HepG2 (cell line): ENCODE measurements around the gene GPC4. TPM values are rescaled to one million over a fixed set of nuclear protein-coding genes. Genes with fewer than 3 reads are reported as not detected.

Source experiments
- ATAC-seq: fragments of 200-7000 bp; cut with Tn5 transposase; 3 replicates; pipeline ENCODE4 v1.9.1; 2020; ENCODE audit warnings: mild to moderate bottlenecking, moderate library complexity
- BruUV-seq: library from RNA; stranded (reverse); fragments of 400-500 nt; replicated peaks from 2 replicates; lab custom pipeline; 2021; lab: Mats Ljungman, UMichigan
- CTCF ChIA-PET: fragments of 300-600 bp; formaldehyde crosslinking; extraction: SDS; loops from one replicate; lab custom pipeline; 2021; ENCODE audit warnings: low total read pairs, inconsistent platforms, low intra/inter-chr PET ratio; lab: Yijun Ruan, JAX
- POLR2A ChIA-PET: fragments of 350-600 bp; sonication (Branson Sonifier 250); formaldehyde crosslinking; loops from one replicate; lab custom pipeline; 2020; ENCODE audit warnings: antibody characterized with exemption, inconsistent platforms; lab: Yijun Ruan, JAX
- DNase-seq: peaks from one replicate; pipeline ENCODE4 v3.0.0-alpha.2; 2015; ENCODE audit warnings: low spot score
- FAIRE-seq: peaks from 3 replicates; lab custom pipeline; 2011; peaks lifted over from hg19 to GRCh38; lab: Jason Lieb, UNC
- H2AFZ ChIP-seq: one replicate; pipeline ENCODE4 v1.6.1; 2011; ENCODE audit warnings: low read length, inconsistent platforms
- H3K27ac ChIP-seq: fragments of 300-600 bp; 3 replicates; pipeline ENCODE4 v1.8.0; 2011; ENCODE audit warnings: mixed run types, mild to moderate bottlenecking, mixed read lengths, low read length, inconsistent platforms; ENCODE audit not compliant: insufficient read depth; ENCODE audit errors: extremely low read length
- H3K27me3 ChIP-seq, 2 experiments: fragments of 200-600 bp in 1 of 2; 2 replicates in 1 of 2; 3 replicates in 1 of 2; pipeline versions ENCODE4 v1.6.0 to v1.8.0; 2011; ENCODE audit warnings: low read length in 2 of 2, mild to moderate bottlenecking in 2 of 2, moderate library complexity in 2 of 2, inconsistent platforms in 1 of 2; ENCODE audit not compliant: insufficient read depth in 2 of 2, control insufficient read depth in 1 of 2
- H3K36me3 ChIP-seq, 2 experiments: fragments of 200-600 bp in 1 of 2; replicated peaks in 1 of 2; 2 replicates in 1 of 2; 3 replicates in 1 of 2; pipeline versions ENCODE4 v1.5.1 to v1.8.0; 2011; ENCODE audit warnings: low read length in 2 of 2, inconsistent platforms in 1 of 2; ENCODE audit not compliant: insufficient read depth in 2 of 2, control insufficient read depth in 1 of 2
- H3K4me1 ChIP-seq: 2 replicates; pipeline ENCODE4 v1.5.1; 2012; ENCODE audit warnings: low read length, inconsistent platforms; ENCODE audit not compliant: insufficient read depth
- H3K4me2 ChIP-seq: 2 replicates; pipeline ENCODE4 v1.6.0; 2011; ENCODE audit warnings: low read depth, low read length, inconsistent platforms
- H3K4me3 ChIP-seq, 3 experiments: fragments of 200-600 bp in 1 of 3; sonication (generic), shearing (Covaris generic) in 1 of 3; replicated peaks in 1 of 3; 2 replicates each; pipeline ENCODE4 v1.5.1; 2011 to 2016; ENCODE audit warnings: low read length in 3 of 3, inconsistent platforms in 2 of 3, low read depth in 2 of 3, mild to moderate bottlenecking in 2 of 3, control low read depth in 1 of 3, mixed read lengths in 1 of 3; ENCODE audit not compliant: insufficient read depth in 1 of 3
- H3K79me2 ChIP-seq: one replicate; pipeline ENCODE4 v1.6.1; 2011; ENCODE audit warnings: low read length, inconsistent platforms; ENCODE audit not compliant: insufficient read depth
- H3K9ac ChIP-seq: 2 replicates; pipeline ENCODE4 v1.6.0; 2011; ENCODE audit warnings: mild to moderate bottlenecking, low read depth, low read length, inconsistent platforms; ENCODE audit not compliant: insufficient read depth
- H3K9me3 ChIP-seq: 2 replicates; pipeline ENCODE4 v1.5.1; 2012; ENCODE audit warnings: mild to moderate bottlenecking, low read length
- H4K20me1 ChIP-seq: 2 replicates; pipeline ENCODE4 v1.6.0; 2011; ENCODE audit warnings: inconsistent platforms, mild to moderate bottlenecking, low read length, moderate library complexity; ENCODE audit not compliant: insufficient read depth
- BRCA1 ChIP-seq: sonication (generic); formaldehyde crosslinking; IDR thresholded peaks from 2 replicates; pipeline ENCODE4 v1.4.0; 2020; ENCODE audit warnings: missing genetic modification reagents
- CEBPG ChIP-seq: IDR thresholded peaks from 2 replicates; pipeline ENCODE4 v1.6.1; 2016
- ELK4 ChIP-seq: sonication (generic); formaldehyde crosslinking; IDR thresholded peaks from 2 replicates; pipeline ENCODE4 v1.9.0; 2021; ENCODE audit warnings: missing genetic modification reagents, borderline replicate concordance
- ETV6 ChIP-seq: sonication (generic); formaldehyde crosslinking; conservative IDR thresholded peaks from 2 replicates; pipeline ENCODE4 v1.4.0; 2020; ENCODE audit warnings: missing genetic modification reagents
- UBTF ChIP-seq: sonication (generic); formaldehyde crosslinking; IDR thresholded peaks from 2 replicates; pipeline ENCODE4 v1.4.0; 2020; ENCODE audit warnings: mild to moderate bottlenecking, missing genetic modification reagents
- ZFP36L2 ChIP-seq: sonication (generic); formaldehyde crosslinking; IDR thresholded peaks from 2 replicates; pipeline ENCODE4 v1.4.0; 2020; ENCODE audit warnings: missing genetic modification reagents
- ZMYM4 ChIP-seq: sonication (generic); formaldehyde crosslinking; IDR thresholded peaks from 2 replicates; pipeline ENCODE4 v1.8.1; 2023; ENCODE audit warnings: mild to moderate bottlenecking, missing genetic modification reagents
- ZNF407 ChIP-seq: sonication (generic); formaldehyde crosslinking; IDR thresholded peaks from one replicate; pipeline ENCODE4 v1.5.1; 2020; ENCODE audit warnings: mild to moderate bottlenecking, missing genetic modification reagents; ENCODE audit errors: not compliant biosample characterization
- WGBS: methylation state at CpG from one replicate; pipeline ENCODE4 v1.1.6; 2017; ENCODE audit warnings: low lambda C conversion rate; 5-methylcytosine and 5-hydroxymethylcytosine counted together
- in situ Hi-C: cut with HindIII; loops from 2 replicates; pipeline ENCODE4 v1.10.0; 2017; ENCODE audit warnings: low pct_unique_long_range_greater_than_20kb; ENCODE audit not compliant: extremely low pct_ligation_motif_present
- intact Hi-C: fragments of 100-400 bp; cut with micrococcal nuclease; formaldehyde crosslinking; loops from one replicate; pipeline ENCODE4 v1.10.0; 2022; ENCODE audit not compliant: unreplicated experiment
- polyA plus RNA-seq, 8 experiments: library from polyadenylated mRNA; depleted of rRNA in 3 of 8; stranded (reverse) in 7 of 8; unstranded in 1 of 8; fragments of >200 nt; fragmentation: Illumina TruSeq in 4 of 8; extraction: Trizol in 4 of 8; gene quantifications; 2 replicates each; pipeline versions ENCODE4 v1.2.1 to v1.2.3, GENCODE V29; 2011 to 2016; ENCODE audit warnings: low read depth in 4 of 8, missing spikeins in 1 of 8, mixed read lengths in 1 of 8; ENCODE audit not compliant: insufficient read depth in 1 of 8
- total RNA-seq, 5 experiments: library from RNA; depleted of rRNA; stranded (reverse); fragments of >200 nt; fragmentation: Illumina TruSeq; extraction: Trizol; gene quantifications; 2 replicates each; pipeline ENCODE4 v1.2.3, GENCODE V29; 2016; ENCODE audit warnings: low read depth in 1 of 5

GPC4 gene
- total and polyA plus RNA-seq, 2 of the 13 experiments (the other 11 are each of a cell fraction or from before 2014, with no cell fraction given), result 0.29 to 0.38 TPM

GRCh38 chrX:133454924-133455323, 39.6 kb upstream of the GPC4 start (continued):
- TF ChIP-seq ZNF407 (CRISPR knock-in tag) (no peak), ELK4 (CRISPR knock-in tag) (no peak)

GRCh38 chrX:133454491-133454914, 39.2 kb upstream of the GPC4 start:
- intact Hi-C loops (no loop called here), in situ Hi-C loops (no loop called here)
- ATAC-seq (no peak), DNase-seq (no peak), FAIRE-seq (no peak)
- POLR2A ChIA-PET, result no interaction called here
- Histone ChIP-seq H3K36me3 (no peaks in the 10 kb centered on the region), H3K9ac (no peak overlapping the region), H2AFZ (no peak overlapping the region), H3K4me1 (no peaks in the 10 kb centered on the region), H4K20me1 (no peaks in the 10 kb centered on the region), H3K4me3 (no peak overlapping the region), H3K27ac (no peak overlapping the region), H3K9me3 (no peaks in the 10 kb centered on the region), H3K4me2 (no peak overlapping the region), H3K79me2 (no peaks in the 10 kb centered on the region), H3K27me3 (no peaks in the 10 kb centered on the region)
- 0% methylated on average over 2 of the region's 3 CpGs for WGBS
- CTCF ChIA-PET, result no interaction called here
- no peak for TF ChIP-seq CEBPG
- TF ChIP-seq ETV6 (CRISPR knock-in tag), result no peak
- TF ChIP-seq BRCA1, result no peak
- no peak for TF ChIP-seq UBTF (CRISPR knock-in tag)
- no peak for TF ChIP-seq ZFP36L2 (CRISPR knock-in tag)
- no peak for TF ChIP-seq ZMYM4
- no TSS peak for BruUV-seq
